Heart right ventricle (tissue), 16 donors: Measurements from ENCODE around the gene STEAP2. TPM values are rescaled to one million over a fixed set of nuclear protein-coding genes. Genes with fewer than 3 reads are reported as not detected.
"Not testable (repeated sequence)": the region's sequence is repeated elsewhere in the genome, so short reads cannot be mapped to it uniquely, and the experiment has no call there.

Source experiments
- ATAC-seq, 8 donors: fragments of 200-7000 bp; cut with Tn5 transposase; one replicate each; pipeline ENCODE4 v1.9.1; 2020; ENCODE audit warnings: mild to moderate bottlenecking in 8 of 8, moderate library complexity in 8 of 8, moderate number of reproducible peaks in 1 of 8
- DNase-seq, 2 donors: peaks; one replicate each; pipeline ENCODE4 v3.0.0-alpha.2; 2020
- H3K27ac ChIP-seq, 10 donors: fragments of 200-600 bp; sonication (generic) in 2 of 10; one replicate each; pipeline versions ENCODE4 v1.5.0 to v1.8.0; 2020 to 2022; ENCODE audit warnings: mild to moderate bottlenecking in 3 of 10
- H3K27me3 ChIP-seq, 7 donors: fragments of 200-600 bp; one replicate each; pipeline ENCODE4 v1.8.0; 2021 to 2022; ENCODE audit warnings: mild to moderate bottlenecking in 2 of 7
- H3K36me3 ChIP-seq, 9 donors: fragments of 200-600 bp; sonication (generic) in 1 of 9; one replicate each; pipeline versions ENCODE4 v1.5.0 to v1.8.0; 2020 to 2022; ENCODE audit warnings: mild to moderate bottlenecking in 2 of 9
- H3K4me1 ChIP-seq, 9 donors: fragments of 200-600 bp; sonication (generic) in 1 of 9; one replicate each; pipeline versions ENCODE4 v1.5.0 to v1.8.0; 2020 to 2022; ENCODE audit warnings: mild to moderate bottlenecking in 4 of 9
- H3K4me3 ChIP-seq, 10 donors: fragments of 200-600 bp; sonication (generic) in 2 of 10; one replicate each; pipeline versions ENCODE4 v1.5.0 to v1.8.0; 2020 to 2022; ENCODE audit warnings: mild to moderate bottlenecking in 7 of 10, moderate library complexity in 2 of 10
- H3K9me3 ChIP-seq, 11 donors: fragments of 200-600 bp in 10 of 11; sonication (generic) in 2 of 11; one replicate each; pipeline versions ENCODE4 v1.5.0 to v1.8.0; 2013 to 2022; ENCODE audit warnings: mild to moderate bottlenecking in 2 of 11, control low read depth in 1 of 11, moderate library complexity in 1 of 11
- WGBS, 2 donors: extraction: QIAGEN DNeasy Blood & Tissue Kit; methylation state at CpG; one replicate each; pipeline ENCODE4 v1.1.7; 2013; ENCODE audit warnings: inconsistent platforms in 1 of 2; 5-methylcytosine and 5-hydroxymethylcytosine counted together
- intact Hi-C, 10 donors: fragments of 100-400 bp; cut with DNase I; formaldehyde crosslinking; loops; one replicate each; pipeline versions ENCODE4 v1.11.1 to v1.14.2; 2022
- polyA plus RNA-seq, 2 donors: library from polyadenylated mRNA; stranded (reverse); fragments of 200-250 nt; gene quantifications; one replicate each; pipeline ENCODE4 v1.2.3, GENCODE V29; 2013
- total RNA-seq, 10 donors: library from RNA; stranded (reverse); fragmentation: NEBNext Ultra II Directional in 3 of 10; extraction: Animal tissue kit (Norgen Biotek cat#: 25700) in 3 of 10; gene quantifications; one replicate each; pipeline versions ENCODE4 v1.2.1 to v1.2.4, GENCODE V29; 2021 to 2023
- TF ChIP-seq, protein P1 (sequence below), 9 donors: fragments of 200-600 bp; sonication (generic) in 2 of 9; IDR thresholded peaks; one replicate each; pipeline versions ENCODE4 v1.5.0 to v1.8.0; 2021 to 2022; ENCODE audit warnings: antibody characterized with exemption in 9 of 9, mild to moderate bottlenecking in 5 of 9, moderate library complexity in 1 of 9
- donor health status: Arrhythmogenic right ventricular cardiomyopathy.
- donor health status: ischemic (EF 13 %, LVEDD 7.1; RV severe dilation, severe dysfunction).
- donor health status: healthy with polysubstance abuse.
- donor health status: DM: no; HTN: yes; CAD: no.
- donor health status: DM: no; HTN: no; CAD: no.
- donor health status: ischemic (EF 25% LVEDD 6.9; RV normal size, moderate dysfunction).
- donor health status: ischemic (EF 25% LVEDD 5.7; RV mildly dilated, moderate dysfunction).
- donor health status: healthy.
- donor health status: DM: yes; HTN: yes; CAD: no.
- donor health status: Ischemic cardiomyopathy.
- donor health status: ischemic (EF 35%, LVEDD 5.7; RV mildly dilated, moderate dysfunction).
- donor health status: nonischemic (EF 11% LVEDD 7.7; RV severe dilation, severe dysfunction).
- donor health status: DM: yes; HTN: yes; CAD: no.
- donor health status: PGD.
- donor health status: ischemic (EF 29% LVEDD 5.4; RV normal size, mild dysfunction).
- donor health status: nonischemic (EF 23%, LVEDD 6.1; RV moderate dilation, normal function).

STEAP2 gene
- total and polyA plus RNA-seq, 12 donors = 1.4 to 12.8 (median 6.6) TPM

- Histone ChIP-seq H3K36me3 (no peaks in the 10 kb centered on the region), H3K27ac (no peak overlapping the region), H3K4me1 (peaks cover 0 to 11% (median 0%) of the 10 kb centered on the region in 9 donors), H3K4me3 (no peak overlapping the region), H3K9me3 (no peaks in the 10 kb centered on the region), H3K27me3 (no peaks in the 10 kb centered on the region)
- intact Hi-C loops = loop anchor here in 1 of 10 donors (10.0 kb wide), 1 partner anchor 86 kb away; no protein-coding TSS in a partner anchor
- 73 to 76% methylated on average over 6 of the region's 6 CpGs for WGBS, 2 donors
- TF ChIP-seq, protein P1, sequence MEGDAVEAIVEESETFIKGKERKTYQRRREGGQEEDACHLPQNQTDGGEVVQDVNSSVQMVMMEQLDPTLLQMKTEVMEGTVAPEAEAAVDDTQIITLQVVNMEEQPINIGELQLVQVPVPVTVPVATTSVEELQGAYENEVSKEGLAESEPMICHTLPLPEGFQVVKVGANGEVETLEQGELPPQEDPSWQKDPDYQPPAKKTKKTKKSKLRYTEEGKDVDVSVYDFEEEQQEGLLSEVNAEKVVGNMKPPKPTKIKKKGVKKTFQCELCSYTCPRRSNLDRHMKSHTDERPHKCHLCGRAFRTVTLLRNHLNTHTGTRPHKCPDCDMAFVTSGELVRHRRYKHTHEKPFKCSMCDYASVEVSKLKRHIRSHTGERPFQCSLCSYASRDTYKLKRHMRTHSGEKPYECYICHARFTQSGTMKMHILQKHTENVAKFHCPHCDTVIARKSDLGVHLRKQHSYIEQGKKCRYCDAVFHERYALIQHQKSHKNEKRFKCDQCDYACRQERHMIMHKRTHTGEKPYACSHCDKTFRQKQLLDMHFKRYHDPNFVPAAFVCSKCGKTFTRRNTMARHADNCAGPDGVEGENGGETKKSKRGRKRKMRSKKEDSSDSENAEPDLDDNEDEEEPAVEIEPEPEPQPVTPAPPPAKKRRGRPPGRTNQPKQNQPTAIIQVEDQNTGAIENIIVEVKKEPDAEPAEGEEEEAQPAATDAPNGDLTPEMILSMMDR (IDR thresholded peaks at IDR 0.05) = no peak
- ATAC-seq = no peak
- DNase-seq = no peak
Observed at GRCh38 chr7:90178679-90179278, 32.8 kb upstream of the STEAP2 start.

- no peaks in the 10 kb centered on the region for H3K36me3 ChIP-seq
- 43 to 69% methylated on average over 1 of the region's 1 CpG for WGBS, 2 donors
- H3K27ac ChIP-seq = no peak overlapping the region
- H3K27me3 ChIP-seq = no peaks in the 10 kb centered on the region
- H3K4me3 ChIP-seq = no peak overlapping the region
- H3K9me3 ChIP-seq = no peaks in the 10 kb centered on the region
- DNase-seq (no peak), ATAC-seq (no peak)
- intact Hi-C loops = no loop called here
- H3K4me1 ChIP-seq = peaks cover 0 to 11% (median 0%) of the 10 kb centered on the region in 9 donors
- TF ChIP-seq, protein P1 (IDR thresholded peaks at IDR 0.05) = no peak
Observed at GRCh38 chr7:90180011-90180585, 31.4 kb upstream of the STEAP2 start.

DNA sequence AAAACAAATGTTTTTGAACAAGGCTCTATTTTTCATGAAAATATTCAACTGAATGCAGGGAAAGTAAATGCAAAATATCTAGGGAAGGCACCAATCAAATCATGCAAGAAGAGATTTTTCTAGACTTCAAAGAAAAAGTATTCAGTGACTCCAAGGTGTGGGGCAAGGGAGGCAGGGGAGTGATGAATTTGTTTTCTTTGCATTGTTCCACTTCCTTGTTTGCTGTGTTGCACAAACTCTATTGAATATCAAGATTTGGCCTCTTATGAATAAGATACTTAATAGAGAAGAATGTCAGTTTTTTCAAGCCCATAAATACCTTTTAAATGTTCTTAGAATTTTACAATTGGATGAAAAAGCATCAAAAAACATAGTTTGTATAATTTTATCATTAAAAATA lies 30.9 kb upstream of the STEAP2 start:
- H3K36me3 ChIP-seq = no peaks in the 10 kb centered on the region
- intact Hi-C loops = no loop called here
- H3K4me1 ChIP-seq = peaks cover 0 to 11% (median 0%) of the 10 kb centered on the region in 9 donors
- no peaks in the 10 kb centered on the region for H3K9me3 ChIP-seq
- no peak overlapping the region for H3K4me3 ChIP-seq
- no peak overlapping the region for H3K27ac ChIP-seq
- TF ChIP-seq, protein P1 (IDR thresholded peaks at IDR 0.05) = no peak
- DNase-seq (no peak), ATAC-seq (no peak)
- H3K27me3 ChIP-seq = no peaks in the 10 kb centered on the region

DNA sequence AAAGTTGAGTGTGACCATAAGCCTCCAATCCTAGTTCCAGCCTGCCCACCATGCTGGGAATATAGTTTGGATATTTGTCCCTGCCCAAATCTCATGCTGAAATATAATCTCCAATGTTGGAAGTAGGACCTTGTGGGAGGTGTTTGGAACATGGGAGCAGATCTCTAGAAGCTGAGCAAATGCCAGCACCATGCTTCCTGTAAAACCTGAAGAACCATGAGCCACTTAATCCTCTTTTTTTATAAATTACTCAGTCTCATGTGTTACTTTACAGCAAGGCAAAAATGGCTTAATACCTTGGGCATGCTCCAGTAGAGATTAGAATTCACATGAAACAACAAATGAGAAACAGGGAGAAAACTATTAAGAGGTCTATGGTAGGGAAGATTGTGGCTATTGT lies 30.1 kb upstream of the STEAP2 start:
- no peak for ATAC-seq
- Histone ChIP-seq H3K27me3 (no peaks in the 10 kb centered on the region), H3K36me3 (no peaks in the 10 kb centered on the region), H3K27ac (no peak overlapping the region), H3K4me1 (peaks cover 0 to 11% (median 0%) of the 10 kb centered on the region in 9 donors), H3K9me3 (peaks cover 0 to 3% (median 0%) of the 10 kb centered on the region in 11 donors), H3K4me3 (no peak overlapping the region)
- TF ChIP-seq, protein P1 (IDR thresholded peaks at IDR 0.05) = no peak
- intact Hi-C loops = no loop called here
- no peak for DNase-seq

- WGBS, 2 donors = 71 to 79% methylated on average over 4 of the region's 4 CpGs
Observed at GRCh38 chr7:90186290-90186689, 25.2 kb upstream of the STEAP2 start.

More at GRCh38 chr7:90186290-90186689, 25.2 kb upstream of the STEAP2 start:
- ATAC-seq, H3K36me3 ChIP-seq, intact Hi-C loops, H3K27ac ChIP-seq, H3K27me3 ChIP-seq, H3K4me1 ChIP-seq, H3K9me3 ChIP-seq, DNase-seq, H3K4me3 ChIP-seq: not testable (repeated sequence)
